GM12878 (cell line): ENCODE data around the gene LPIN2. TPM values are rescaled to one million over a fixed set of nuclear protein-coding genes. Genes with fewer than 3 reads are reported as not detected.

Experiments used
- ATAC-seq: fragments of 200-7000 bp; cut with Tn5 transposase; 3 replicates; pipeline ENCODE4 v1.9.1; 2020; ENCODE audit warnings: mild to moderate bottlenecking, moderate library complexity
- BruUV-seq: library from RNA; stranded (reverse); fragments of 400-500 nt; replicated peaks from 2 replicates; lab custom pipeline; 2021; lab: Mats Ljungman, UMichigan
- CTCF ChIA-PET: fragments of 300-600 bp; sonication (Branson Sonifier 250); formaldehyde crosslinking; extraction: SDS; loops from one replicate; lab custom pipeline; 2021; ENCODE audit warnings: inconsistent platforms; lab: Yijun Ruan, JAX
- POLR2A ChIA-PET: fragments of 350-600 bp; formaldehyde crosslinking; extraction: SDS; loops from one replicate; lab custom pipeline; 2021; ENCODE audit warnings: inconsistent platforms; lab: Charles Lee
- RAD21 ChIA-PET: fragments of 300-600 bp; sonication (Branson Sonifier 250); formaldehyde crosslinking; loops from one replicate; lab custom pipeline; 2023; ENCODE audit warnings: antibody characterized with exemption; ENCODE audit not compliant: unreplicated experiment; lab: Charles Lee
- SMC1A ChIA-PET: fragments of 300-600 bp; sonication (Branson Sonifier 250); formaldehyde crosslinking; loops from one replicate; lab custom pipeline; 2023; ENCODE audit not compliant: unreplicated experiment, uncharacterized antibody; lab: Charles Lee
- DNase-seq: peaks from one replicate; pipeline ENCODE4 v3.0.0-alpha.2; 2011; ENCODE audit warnings: low read depth, low spot score
- FAIRE-seq: peaks from 3 replicates; lab custom pipeline; 2011; peaks lifted over from hg19 to GRCh38; lab: Jason Lieb, UNC
- H2AFZ ChIP-seq: 2 replicates; pipeline ENCODE4 v1.6.0; 2011; ENCODE audit warnings: low read depth, low read length, control low read depth; ENCODE audit not compliant: control insufficient read depth
- H3K27ac ChIP-seq: 2 replicates; pipeline ENCODE4 v1.5.1; 2011; ENCODE audit warnings: control low read depth; ENCODE audit not compliant: control insufficient read depth, insufficient read depth
- H3K27me3 ChIP-seq, 2 experiments: replicated peaks in 1 of 2; 2 replicates each; pipeline versions ENCODE4 v1.6.0 to v1.6.1; 2011; ENCODE audit warnings: low read length in 1 of 2; ENCODE audit not compliant: control insufficient read depth in 2 of 2, insufficient read depth in 2 of 2
- H3K36me3 ChIP-seq, 2 experiments: 2 replicates each; pipeline ENCODE4 v1.5.1; 2011; ENCODE audit warnings: low read length in 1 of 2; ENCODE audit not compliant: control insufficient read depth in 2 of 2, insufficient read depth in 2 of 2
- H3K4me1 ChIP-seq: 2 replicates; pipeline ENCODE4 v1.6.1; 2011; ENCODE audit warnings: mild to moderate bottlenecking, low read length, moderate library complexity, mixed read lengths; ENCODE audit not compliant: control insufficient read depth, insufficient read depth
- H3K4me2 ChIP-seq: 2 replicates; pipeline ENCODE4 v1.6.0; 2011; ENCODE audit warnings: control low read depth; ENCODE audit not compliant: control insufficient read depth, insufficient read depth
- H3K4me3 ChIP-seq: fragments of 200-600 bp; sonication (generic); 2 replicates; pipeline ENCODE4 v1.5.1; 2016
- H3K79me2 ChIP-seq: 2 replicates; pipeline ENCODE4 v1.6.0; 2011; ENCODE audit warnings: low read length; ENCODE audit not compliant: control insufficient read depth, insufficient read depth
- H3K9ac ChIP-seq: 2 replicates; pipeline ENCODE4 v1.8.0; 2011; ENCODE audit warnings: low read length, control low read depth, mixed read lengths; ENCODE audit not compliant: control insufficient read depth, insufficient read depth
- H3K9me3 ChIP-seq: replicated peaks from 3 replicates; pipeline ENCODE4 v1.5.1; 2011; ENCODE audit warnings: mild to moderate bottlenecking, low read length; ENCODE audit not compliant: control insufficient read depth, insufficient read depth
- H4K20me1 ChIP-seq: 2 replicates; pipeline ENCODE4 v1.6.0; 2011; ENCODE audit not compliant: control insufficient read depth, insufficient read depth
- EED ChIP-seq: sonication (generic); IDR thresholded peaks from 2 replicates; pipeline ENCODE4 v1.6.1; 2016; ENCODE audit warnings: antibody characterized with exemption, low read depth
- GATAD2B ChIP-seq: fragments of 450-650 bp; conservative IDR thresholded peaks from 2 replicates; pipeline ENCODE4 v1.6.1; 2017; ENCODE audit warnings: low read depth, mild to moderate bottlenecking, moderate library complexity
- HSF1 ChIP-seq: fragments of 150-350 bp; IDR thresholded peaks from 2 replicates; pipeline ENCODE4 v1.6.1; 2014; ENCODE audit warnings: mild to moderate bottlenecking, low read depth, low read length
- MEF2A ChIP-seq: IDR thresholded peaks from 2 replicates; pipeline ENCODE4 v1.6.1; 2011; ENCODE audit warnings: low read depth, mild to moderate bottlenecking, low read length, moderate library complexity; ENCODE audit not compliant: insufficient read depth
- NR2F1 ChIP-seq: fragments of 450-650 bp; conservative IDR thresholded peaks from 2 replicates; pipeline ENCODE4 v1.6.1; 2017; ENCODE audit warnings: mild to moderate bottlenecking
- RCOR1 ChIP-seq: conservative IDR thresholded peaks from 2 replicates; pipeline ENCODE4 v1.6.1; 2012; ENCODE audit warnings: low read depth, low read length, improper control_type of control experiment
- SMAD1 ChIP-seq: fragments of 450-650 bp; IDR thresholded peaks from 2 replicates; pipeline ENCODE4 v1.6.1; 2018; ENCODE audit warnings: mild to moderate bottlenecking, low read depth; ENCODE audit not compliant: partially characterized antibody
- SMARCA5 ChIP-seq: fragments of 450-650 bp; IDR thresholded peaks from 2 replicates; pipeline ENCODE4 v1.6.1; 2017; ENCODE audit warnings: mild to moderate bottlenecking
- SMC3 ChIP-seq: IDR thresholded peaks from 2 replicates; pipeline ENCODE4 v1.6.1; 2011; ENCODE audit warnings: low read length, improper control_type of control experiment, borderline replicate concordance
- ZBTB33 ChIP-seq: fragments of 450-650 bp; IDR thresholded peaks from 2 replicates; pipeline ENCODE4 v1.6.1; 2017; ENCODE audit warnings: mild to moderate bottlenecking
- ZNF687 ChIP-seq: fragments of 450-650 bp; IDR thresholded peaks from 2 replicates; pipeline ENCODE4 v1.6.1; 2017; ENCODE audit warnings: mild to moderate bottlenecking, moderate library complexity
- WGBS: methylation state at CpG from one replicate; pipeline ENCODE4 v1.1.6; 2016; ENCODE audit warnings: low lambda C conversion rate; ENCODE audit not compliant: insufficient replicate concordance, insufficient coverage; ENCODE audit errors: missing lambda C conversion rate; 5-methylcytosine and 5-hydroxymethylcytosine counted together
- in situ Hi-C: fragments of 300-500 bp; cut with MboI; formaldehyde crosslinking; loops from 9 replicates; pipeline ENCODE4 v1.14.3; 2018; ENCODE audit warnings: mixed read lengths
- intact Hi-C: fragments of 100-400 bp; cut with micrococcal nuclease; formaldehyde crosslinking; loops from one replicate; pipeline ENCODE4 v1.14.2; 2022; ENCODE audit not compliant: unreplicated experiment
- polyA plus RNA-seq, 11 experiments: library from polyadenylated mRNA; depleted of rRNA in 4 of 11; unstranded in 6 of 11; stranded (reverse) in 5 of 11; fragments of >200 nt; fragmentation: Nextera tagmentation in 4 of 11; fragmentation: Illumina TruSeq in 1 of 11; extraction: Ambion mirVana in 4 of 11; extraction: Trizol in 1 of 11; gene quantifications; 1 replicate in 1 of 11; 2 replicates in 10 of 11; pipeline versions ENCODE4 v1.2.1 to v1.2.3, GENCODE V29; 2011 to 2016; ENCODE audit warnings: inconsistent platforms in 2 of 11, missing spikeins in 2 of 11, low read depth in 1 of 11
- total RNA-seq, 4 experiments: library from RNA; depleted of rRNA in 3 of 4; stranded (reverse); fragments of >200 nt in 3 of 4; fragmentation: Illumina TruSeq in 1 of 4; extraction: Trizol in 1 of 4; gene quantifications; 2 replicates each; pipeline versions ENCODE4 v1.2.1 to v1.2.3, GENCODE V29; 2013 to 2021

Gene LPIN2
- total and polyA plus RNA-seq, 10 of the 15 experiments (the other 5 are each of a cell fraction or from before 2014, with no cell fraction given) = 4.1 to 28.0 (median 15.9) TPM

GRCh38 chr18:2971741-2972552, 41.0 kb downstream of the LPIN2 start (continued):
- TF ChIP-seq HSF1 (peak; percentile 55; the same call in 1 of the 2 replicates), SMARCA5 (no peak), GATAD2B (no peak)

GRCh38 chr18:2970772-2971659, 41.9 kb downstream of the LPIN2 start:
- RAD21 ChIA-PET = interaction anchor here (0.9 to 8.9 kb wide), 7 partner anchors 8 to 284 kb away, joined by 3 to 155 read pairs (median 4); no protein-coding TSS in a partner anchor
- H2AFZ ChIP-seq = peak overlapping the region; percentile 30; the same call in 1 of the 2 replicates
- BruUV-seq = no TSS peak
- peak; percentile 18 for TF ChIP-seq SMAD1
- TF ChIP-seq RCOR1 = no peak
- TF ChIP-seq NR2F1 = peak; percentile 53; the same call in 1 of the 2 replicates
- TF ChIP-seq ZBTB33 = no peak
- peak; percentile 77 for TF ChIP-seq EED
- peak; percentile 15; the same call in 1 of the 2 replicates for TF ChIP-seq SMC3
- TF ChIP-seq ZNF687 = peak; percentile 61
- no peak for TF ChIP-seq MEF2A

More at GRCh38 chr18:2970772-2971659, 41.9 kb downstream of the LPIN2 start:
- Histone ChIP-seq H4K20me1 (no peaks in the 10 kb centered on the region), H3K9ac (peak overlapping the region; percentile 70), H3K4me3 (peak overlapping the region; percentile 60), H3K79me2 (peaks cover 58% of the 10 kb centered on the region), H3K9me3 (no peaks in the 10 kb centered on the region), H3K4me2 (peak overlapping the region; percentile 99), H3K27me3 (no peaks in the 10 kb centered on the region), H3K27ac (peak overlapping the region; percentile 94), H3K36me3 (peaks cover 0 to 4% of the 10 kb centered on the region in 2 experiments; a peak in 1 of 4 replicates), H3K4me1 (peaks cover 55% of the 10 kb centered on the region)
- DNase-seq = no peak
- SMC1A ChIA-PET = interaction anchor here (0.7 to 7.8 kb wide), 11 partner anchors 7 to 275 kb away, joined by 3 to 180 read pairs (median 6); partner anchors contain the start of gene MYL12A
- in situ Hi-C loops (loop anchor here (10.0 to 25.0 kb wide), 4 partner anchors 484 to 1366 kb away; partner anchors contain the start of gene TGIF1), intact Hi-C loops (loop anchor here (10.0 kb wide), 1 partner anchor 316 kb away; the partner anchor contains the start of gene SMCHD1)
- CTCF ChIA-PET = interaction anchor here (0.7 to 21.4 kb wide), 8 partner anchors 8 to 275 kb away, joined by 3 to 285 read pairs (median 10); partner anchors contain the start of gene MYL12A
- FAIRE-seq = peak; percentile 27
- ATAC-seq = peak; percentile 58
- POLR2A ChIA-PET = interaction anchor here (0.9 to 8.2 kb wide), 8 partner anchors 9 to 279 kb away, joined by 3 to 177 read pairs (median 8); no protein-coding TSS in a partner anchor
- WGBS = 19% methylated on average over 11 of the region's 11 CpGs
